GM12878 (cell line): ENCODE results near the gene OR14I1. TPM values are rescaled to one million over a fixed set of nuclear protein-coding genes. Genes with fewer than 3 reads are reported as not detected.

ENCODE experiments used
- ATAC-seq: fragments of 200-7000 bp; cut with Tn5 transposase; 3 replicates; pipeline ENCODE4 v1.9.1; 2020; ENCODE audit warnings: mild to moderate bottlenecking, moderate library complexity
- BruUV-seq: library from RNA; stranded (reverse); fragments of 400-500 nt; replicated peaks from 2 replicates; lab custom pipeline; 2021; lab: Mats Ljungman, UMichigan
- CTCF ChIA-PET: fragments of 300-600 bp; sonication (Branson Sonifier 250); formaldehyde crosslinking; extraction: SDS; loops from one replicate; lab custom pipeline; 2021; ENCODE audit warnings: inconsistent platforms; lab: Yijun Ruan, JAX
- POLR2A ChIA-PET: fragments of 350-600 bp; formaldehyde crosslinking; extraction: SDS; loops from one replicate; lab custom pipeline; 2021; ENCODE audit warnings: inconsistent platforms; lab: Charles Lee
- RAD21 ChIA-PET: fragments of 300-600 bp; sonication (Branson Sonifier 250); formaldehyde crosslinking; loops from one replicate; lab custom pipeline; 2023; ENCODE audit warnings: antibody characterized with exemption; ENCODE audit not compliant: unreplicated experiment; lab: Charles Lee
- SMC1A ChIA-PET: fragments of 300-600 bp; sonication (Branson Sonifier 250); formaldehyde crosslinking; loops from one replicate; lab custom pipeline; 2023; ENCODE audit not compliant: unreplicated experiment, uncharacterized antibody; lab: Charles Lee
- DNase-seq: peaks from one replicate; pipeline ENCODE4 v3.0.0-alpha.2; 2011; ENCODE audit warnings: low read depth, low spot score
- FAIRE-seq: peaks from 3 replicates; lab custom pipeline; 2011; peaks lifted over from hg19 to GRCh38; lab: Jason Lieb, UNC
- H2AFZ ChIP-seq: 2 replicates; pipeline ENCODE4 v1.6.0; 2011; ENCODE audit warnings: low read depth, low read length, control low read depth; ENCODE audit not compliant: control insufficient read depth
- H3K27ac ChIP-seq: 2 replicates; pipeline ENCODE4 v1.5.1; 2011; ENCODE audit warnings: control low read depth; ENCODE audit not compliant: control insufficient read depth, insufficient read depth
- H3K27me3 ChIP-seq, 2 experiments: replicated peaks in 1 of 2; 2 replicates each; pipeline versions ENCODE4 v1.6.0 to v1.6.1; 2011; ENCODE audit warnings: low read length in 1 of 2; ENCODE audit not compliant: control insufficient read depth in 2 of 2, insufficient read depth in 2 of 2
- H3K36me3 ChIP-seq, 2 experiments: 2 replicates each; pipeline ENCODE4 v1.5.1; 2011; ENCODE audit warnings: low read length in 1 of 2; ENCODE audit not compliant: control insufficient read depth in 2 of 2, insufficient read depth in 2 of 2
- H3K4me1 ChIP-seq: 2 replicates; pipeline ENCODE4 v1.6.1; 2011; ENCODE audit warnings: mild to moderate bottlenecking, low read length, moderate library complexity, mixed read lengths; ENCODE audit not compliant: control insufficient read depth, insufficient read depth
- H3K4me2 ChIP-seq: 2 replicates; pipeline ENCODE4 v1.6.0; 2011; ENCODE audit warnings: control low read depth; ENCODE audit not compliant: control insufficient read depth, insufficient read depth
- H3K4me3 ChIP-seq: fragments of 200-600 bp; sonication (generic); 2 replicates; pipeline ENCODE4 v1.5.1; 2016
- H3K79me2 ChIP-seq: 2 replicates; pipeline ENCODE4 v1.6.0; 2011; ENCODE audit warnings: low read length; ENCODE audit not compliant: control insufficient read depth, insufficient read depth
- H3K9ac ChIP-seq: 2 replicates; pipeline ENCODE4 v1.8.0; 2011; ENCODE audit warnings: low read length, control low read depth, mixed read lengths; ENCODE audit not compliant: control insufficient read depth, insufficient read depth
- H3K9me3 ChIP-seq: replicated peaks from 3 replicates; pipeline ENCODE4 v1.5.1; 2011; ENCODE audit warnings: mild to moderate bottlenecking, low read length; ENCODE audit not compliant: control insufficient read depth, insufficient read depth
- H4K20me1 ChIP-seq: 2 replicates; pipeline ENCODE4 v1.6.0; 2011; ENCODE audit not compliant: control insufficient read depth, insufficient read depth
- CHD1 ChIP-seq: IDR thresholded peaks from 2 replicates; pipeline ENCODE4 v1.6.1; 2012; ENCODE audit warnings: low read depth, low read length, improper control_type of control experiment
- DPF2 ChIP-seq: fragments of 450-650 bp; IDR thresholded peaks from 2 replicates; pipeline ENCODE4 v1.6.1; 2017; ENCODE audit warnings: mild to moderate bottlenecking
- IKZF2 ChIP-seq, 2 experiments: fragments of 450-650 bp; IDR thresholded peaks; 2 replicates each; pipeline ENCODE4 v1.6.1; 2017; ENCODE audit warnings: mild to moderate bottlenecking in 2 of 2, moderate library complexity in 2 of 2
- JUND ChIP-seq: IDR thresholded peaks from 2 replicates; pipeline ENCODE4 v1.6.1; 2012; ENCODE audit warnings: low read depth, mild to moderate bottlenecking, low read length, improper control_type of control experiment, moderate library complexity
- KDM1A ChIP-seq: fragments of 200-600 bp; sonication (generic); IDR thresholded peaks from 2 replicates; pipeline ENCODE4 v1.6.1; 2016; ENCODE audit warnings: borderline replicate concordance
- NFYA ChIP-seq: IDR thresholded peaks from 2 replicates; pipeline ENCODE4 v1.6.1; 2011; ENCODE audit warnings: low read depth, mild to moderate bottlenecking, low read length, improper control_type of control experiment, borderline replicate concordance
- POLR2AphosphoS5 ChIP-seq: IDR thresholded peaks from 2 replicates; pipeline ENCODE4 v1.6.1; 2011; ENCODE audit warnings: mild to moderate bottlenecking, low read length, inconsistent platforms
- RELA ChIP-seq: fragments of 450-650 bp; IDR thresholded peaks from 2 replicates; pipeline ENCODE4 v1.8.0; 2014; ENCODE audit warnings: borderline replicate concordance; ENCODE audit not compliant: partially characterized antibody
- SMARCA5 ChIP-seq: fragments of 450-650 bp; IDR thresholded peaks from 2 replicates; pipeline ENCODE4 v1.6.1; 2017; ENCODE audit warnings: mild to moderate bottlenecking
- SREBF1 ChIP-seq: IDR thresholded peaks from 2 replicates; pipeline ENCODE4 v1.6.1; 2012; ENCODE audit warnings: mild to moderate bottlenecking, low read length
- TCF7 ChIP-seq: IDR thresholded peaks from 2 replicates; pipeline ENCODE4 v1.6.1; 2014; ENCODE audit warnings: antibody characterized with exemption, borderline replicate concordance
- ZNF207 ChIP-seq: fragments of 450-650 bp; IDR thresholded peaks from 2 replicates; pipeline ENCODE4 v1.6.1; 2014; ENCODE audit warnings: antibody characterized with exemption, mild to moderate bottlenecking, borderline replicate concordance
- ZSCAN29 ChIP-seq: fragments of 450-650 bp; IDR thresholded peaks from 2 replicates; pipeline ENCODE4 v1.6.1; 2017; ENCODE audit warnings: mild to moderate bottlenecking, moderate library complexity
- WGBS: methylation state at CpG from one replicate; pipeline ENCODE4 v1.1.6; 2016; ENCODE audit warnings: low lambda C conversion rate; ENCODE audit not compliant: insufficient replicate concordance, insufficient coverage; ENCODE audit errors: missing lambda C conversion rate; 5-methylcytosine and 5-hydroxymethylcytosine counted together
- in situ Hi-C: fragments of 300-500 bp; cut with MboI; formaldehyde crosslinking; loops from 9 replicates; pipeline ENCODE4 v1.14.3; 2018; ENCODE audit warnings: mixed read lengths
- intact Hi-C: fragments of 100-400 bp; cut with micrococcal nuclease; formaldehyde crosslinking; loops from one replicate; pipeline ENCODE4 v1.14.2; 2022; ENCODE audit not compliant: unreplicated experiment
- polyA plus RNA-seq, 11 experiments: library from polyadenylated mRNA; depleted of rRNA in 4 of 11; unstranded in 6 of 11; stranded (reverse) in 5 of 11; fragments of >200 nt; fragmentation: Nextera tagmentation in 4 of 11; fragmentation: Illumina TruSeq in 1 of 11; extraction: Ambion mirVana in 4 of 11; extraction: Trizol in 1 of 11; gene quantifications; 1 replicate in 1 of 11; 2 replicates in 10 of 11; pipeline versions ENCODE4 v1.2.1 to v1.2.3, GENCODE V29; 2011 to 2016; ENCODE audit warnings: inconsistent platforms in 2 of 11, missing spikeins in 2 of 11, low read depth in 1 of 11
- total RNA-seq, 4 experiments: library from RNA; depleted of rRNA in 3 of 4; stranded (reverse); fragments of >200 nt in 3 of 4; fragmentation: Illumina TruSeq in 1 of 4; extraction: Trizol in 1 of 4; gene quantifications; 2 replicates each; pipeline versions ENCODE4 v1.2.1 to v1.2.3, GENCODE V29; 2013 to 2021
- TF ChIP-seq, protein P1 (sequence below): fragments of 450-650 bp; IDR thresholded peaks from 2 replicates; pipeline ENCODE4 v1.6.1; 2017; ENCODE audit warnings: mild to moderate bottlenecking, low read depth, inconsistent platforms; ENCODE audit not compliant: poor library complexity, severe bottlenecking
- TF ChIP-seq, protein P2 (sequence below): IDR thresholded peaks from 2 replicates; pipeline ENCODE4 v1.6.1; 2012; ENCODE audit warnings: low read depth, low read length, improper control_type of control experiment
- TF ChIP-seq, protein P3 (sequence below): fragments of 450-650 bp; IDR thresholded peaks from 2 replicates; pipeline ENCODE4 v1.6.1; 2018; ENCODE audit warnings: borderline replicate concordance, mild to moderate bottlenecking; ENCODE audit not compliant: partially characterized antibody

Gene OR14I1
- total and polyA plus RNA-seq, 10 of the 15 experiments (the other 5 are each of a cell fraction or from before 2014, with no cell fraction given): 0.21 to 1.5 (median 0.79) TPM

DNA sequence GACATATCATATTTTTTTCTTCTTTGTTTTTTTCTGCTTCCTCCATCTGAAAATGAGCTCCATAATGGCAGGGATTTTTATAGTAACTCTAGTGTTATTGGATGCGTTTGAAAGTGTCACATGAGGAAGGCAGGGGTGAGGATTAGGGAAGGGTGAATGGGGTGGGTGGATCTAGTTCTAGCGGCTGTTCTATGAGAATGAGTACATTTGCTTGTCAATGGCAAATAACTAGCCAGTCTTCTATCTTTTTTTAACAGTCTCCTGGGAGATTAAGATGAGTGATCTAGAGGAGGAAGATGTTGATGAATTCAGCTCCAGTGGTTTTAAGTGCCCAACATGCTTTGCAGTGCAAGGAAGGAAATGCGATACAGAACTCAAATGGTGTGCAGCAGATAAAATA is 5.8 kb downstream of the OR14I1 start:
- no peak overlapping the region for H3K9ac ChIP-seq
- ATAC-seq (no peak), DNase-seq (no peak), FAIRE-seq (no peak)
- 55% methylated on average over 3 of the region's 3 CpGs for WGBS
- no peaks in the 10 kb centered on the region for H3K36me3 ChIP-seq
- in situ Hi-C loops (loop anchor here (5.0 kb wide), 1 partner anchor 111 kb away; no protein-coding TSS in a partner anchor), intact Hi-C loops (loop anchor here (1.0 to 5.0 kb wide), 2 partner anchors 111 to 454 kb away; no protein-coding TSS in a partner anchor)
- no peaks in the 10 kb centered on the region for H3K4me1 ChIP-seq
- SMC1A ChIA-PET: interaction anchor here (0.7 to 5.2 kb wide), 9 partner anchors 7 to 458 kb away, joined by 3 to 60 read pairs (median 5); no protein-coding TSS in a partner anchor
- H3K4me3 ChIP-seq: no peak overlapping the region
- BruUV-seq: no TSS peak
- no peak overlapping the region for H3K4me2 ChIP-seq
- H3K79me2 ChIP-seq: no peaks in the 10 kb centered on the region
- no peak overlapping the region for H3K27ac ChIP-seq
- TF ChIP-seq, protein P1, sequence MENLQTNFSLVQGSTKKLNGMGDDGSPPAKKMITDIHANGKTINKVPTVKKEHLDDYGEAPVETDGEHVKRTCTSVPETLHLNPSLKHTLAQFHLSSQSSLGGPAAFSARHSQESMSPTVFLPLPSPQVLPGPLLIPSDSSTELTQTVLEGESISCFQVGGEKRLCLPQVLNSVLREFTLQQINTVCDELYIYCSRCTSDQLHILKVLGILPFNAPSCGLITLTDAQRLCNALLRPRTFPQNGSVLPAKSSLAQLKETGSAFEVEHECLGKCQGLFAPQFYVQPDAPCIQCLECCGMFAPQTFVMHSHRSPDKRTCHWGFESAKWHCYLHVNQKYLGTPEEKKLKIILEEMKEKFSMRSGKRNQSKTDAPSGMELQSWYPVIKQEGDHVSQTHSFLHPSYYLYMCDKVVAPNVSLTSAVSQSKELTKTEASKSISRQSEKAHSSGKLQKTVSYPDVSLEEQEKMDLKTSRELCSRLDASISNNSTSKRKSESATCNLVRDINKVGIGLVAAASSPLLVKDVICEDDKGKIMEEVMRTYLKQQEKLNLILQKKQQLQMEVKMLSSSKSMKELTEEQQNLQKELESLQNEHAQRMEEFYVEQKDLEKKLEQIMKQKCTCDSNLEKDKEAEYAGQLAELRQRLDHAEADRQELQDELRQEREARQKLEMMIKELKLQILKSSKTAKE: no peak
- no peak for TF ChIP-seq POLR2AphosphoS5
- TF ChIP-seq IKZF2 (IDR thresholded peaks at IDR 0.05): no peak
- no peak for TF ChIP-seq ZSCAN29
- TF ChIP-seq CHD1: no peak
- no peak for TF ChIP-seq ZNF207
- no peak for TF ChIP-seq RELA
- TF ChIP-seq, protein P2, sequence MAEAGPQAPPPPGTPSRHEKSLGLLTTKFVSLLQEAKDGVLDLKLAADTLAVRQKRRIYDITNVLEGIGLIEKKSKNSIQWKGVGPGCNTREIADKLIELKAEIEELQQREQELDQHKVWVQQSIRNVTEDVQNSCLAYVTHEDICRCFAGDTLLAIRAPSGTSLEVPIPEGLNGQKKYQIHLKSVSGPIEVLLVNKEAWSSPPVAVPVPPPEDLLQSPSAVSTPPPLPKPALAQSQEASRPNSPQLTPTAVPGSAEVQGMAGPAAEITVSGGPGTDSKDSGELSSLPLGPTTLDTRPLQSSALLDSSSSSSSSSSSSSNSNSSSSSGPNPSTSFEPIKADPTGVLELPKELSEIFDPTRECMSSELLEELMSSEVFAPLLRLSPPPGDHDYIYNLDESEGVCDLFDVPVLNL: no peak
- TF ChIP-seq NFYA: no peak
- TF ChIP-seq, protein P3, sequence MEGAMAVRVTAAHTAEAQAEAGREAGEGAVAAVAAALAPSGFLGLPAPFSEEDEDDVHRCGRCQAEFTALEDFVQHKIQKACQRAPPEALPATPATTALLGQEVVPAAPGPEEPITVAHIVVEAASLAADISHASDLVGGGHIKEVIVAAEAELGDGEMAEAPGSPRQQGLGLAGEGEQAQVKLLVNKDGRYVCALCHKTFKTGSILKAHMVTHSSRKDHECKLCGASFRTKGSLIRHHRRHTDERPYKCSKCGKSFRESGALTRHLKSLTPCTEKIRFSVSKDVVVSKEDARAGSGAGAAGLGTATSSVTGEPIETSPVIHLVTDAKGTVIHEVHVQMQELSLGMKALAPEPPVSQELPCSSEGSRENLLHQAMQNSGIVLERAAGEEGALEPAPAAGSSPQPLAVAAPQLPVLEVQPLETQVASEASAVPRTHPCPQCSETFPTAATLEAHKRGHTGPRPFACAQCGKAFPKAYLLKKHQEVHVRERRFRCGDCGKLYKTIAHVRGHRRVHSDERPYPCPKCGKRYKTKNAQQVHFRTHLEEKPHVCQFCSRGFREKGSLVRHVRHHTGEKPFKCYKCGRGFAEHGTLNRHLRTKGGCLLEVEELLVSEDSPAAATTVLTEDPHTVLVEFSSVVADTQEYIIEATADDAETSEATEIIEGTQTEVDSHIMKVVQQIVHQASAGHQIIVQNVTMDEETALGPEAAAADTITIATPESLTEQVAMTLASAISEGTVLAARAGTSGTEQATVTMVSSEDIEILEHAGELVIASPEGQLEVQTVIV: no peak
- no peak for TF ChIP-seq SMARCA5
- TF ChIP-seq KDM1A: no peak
- TF ChIP-seq DPF2: no peak
- TF ChIP-seq SREBF1: no peak
- TF ChIP-seq JUND: no peak
- no peak for TF ChIP-seq TCF7
- H4K20me1 ChIP-seq: no peaks in the 10 kb centered on the region
- no peaks in the 10 kb centered on the region for H3K27me3 ChIP-seq
- no peak overlapping the region for H2AFZ ChIP-seq
- H3K9me3 ChIP-seq: no peaks in the 10 kb centered on the region; the same call in 2 of the 3 replicates
- CTCF ChIA-PET: interaction anchor here (0.6 to 4.6 kb wide), 12 partner anchors 9 to 166 kb away, joined by 3 to 86 read pairs (median 4); no protein-coding TSS in a partner anchor
- POLR2A ChIA-PET: no interaction called here
- RAD21 ChIA-PET: interaction anchor here (0.6 to 4.9 kb wide), 7 partner anchors 89 to 454 kb away, joined by 3 to 53 read pairs (median 4); partner anchors contain the start of gene ZNF692
